ENCODE measurements around the gene TTLL11.
A peak's percentile ranks its signal among the peaks of the same experiment; 100 is the strongest.

The TTLL11 gene

DNA sequence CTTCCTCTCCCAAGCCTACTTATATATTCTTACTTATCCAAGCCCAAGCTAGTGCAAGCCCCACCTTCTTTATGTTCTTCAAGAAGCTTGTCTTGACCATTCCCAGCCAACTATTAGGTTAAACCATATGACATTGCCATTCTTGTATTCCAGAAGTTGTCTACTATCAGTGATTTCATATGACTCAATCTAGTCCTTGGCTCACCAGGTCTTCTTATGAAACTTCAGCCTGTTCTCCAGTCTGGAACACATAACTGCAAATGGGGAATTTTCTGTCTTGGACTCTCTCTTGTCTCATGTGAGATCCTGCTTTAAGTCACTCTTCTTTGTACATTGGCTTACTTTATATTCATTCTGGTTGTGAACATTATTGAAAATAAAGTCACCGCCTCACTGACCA, 130.7 kb downstream of the TTLL11 start:
- DNase-seq, result no peak

DNA sequence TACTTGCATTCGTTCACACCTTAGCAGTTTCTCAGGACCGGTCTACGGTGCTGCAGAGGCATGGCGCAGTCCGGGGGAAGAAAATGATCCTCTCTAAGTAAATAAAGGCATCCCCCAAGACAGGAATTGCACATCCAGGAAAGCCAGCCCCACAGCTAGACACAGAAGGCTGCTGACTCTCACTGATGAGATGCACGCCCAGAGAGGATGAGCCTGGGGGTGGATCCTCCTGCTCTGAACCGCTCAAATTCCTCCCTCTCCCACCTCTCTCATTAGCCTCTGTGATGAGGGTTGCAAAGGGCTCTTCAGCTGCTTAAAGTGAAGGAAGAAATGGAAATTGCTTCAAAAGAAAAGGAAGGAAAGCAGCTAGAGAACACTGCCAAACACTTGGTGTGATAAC, 132.4 kb downstream of the TTLL11 start:
- no peak for DNase-seq

GRCh38 chr9:121958530-121958929, 134.6 kb downstream of the TTLL11 start:
- DNase-seq, result peak; percentile 10

DNA sequence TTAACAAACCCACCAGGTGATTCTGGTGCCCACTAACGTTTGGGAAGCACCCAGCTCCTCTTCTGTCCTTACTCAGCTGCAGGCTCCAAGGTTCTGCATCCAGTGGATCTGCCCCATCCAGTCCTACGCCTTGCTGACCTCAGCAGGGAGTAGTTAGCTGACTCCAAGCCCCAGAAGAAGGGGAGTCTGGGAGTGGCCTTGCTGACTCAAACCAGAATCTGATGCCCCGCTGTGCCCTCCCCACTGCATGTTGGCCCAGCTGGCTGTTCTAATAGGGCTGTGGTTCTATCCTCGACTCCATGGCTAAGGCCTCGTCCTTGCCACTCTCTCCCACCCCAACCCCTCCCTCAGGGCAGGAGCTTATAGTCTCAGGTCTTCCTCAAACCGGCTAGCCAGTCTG, 136.3 kb downstream of the TTLL11 start:
- no peak for DNase-seq

DNA sequence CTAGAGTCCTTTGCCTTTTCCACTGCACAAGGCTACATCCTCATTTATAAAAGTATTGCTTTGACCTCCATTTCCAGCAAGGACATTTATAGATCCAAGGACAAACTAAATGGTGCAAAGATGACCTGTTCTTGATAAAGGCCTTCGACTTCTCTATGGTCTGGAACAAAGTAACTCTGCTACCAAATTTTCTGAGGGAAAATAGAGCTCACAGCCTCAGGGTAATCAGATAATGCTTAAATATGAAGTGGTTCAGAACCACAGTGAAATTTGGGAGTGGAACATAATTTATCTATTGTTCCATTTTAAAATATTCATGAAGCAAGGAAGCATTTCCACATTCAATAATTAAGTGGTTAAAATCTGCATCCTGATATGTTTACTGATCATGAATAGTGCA, 137.5 kb downstream of the TTLL11 start:
- no peak for DNase-seq

- peak; percentile 48 for DNase-seq
These were observed 138.5 kb downstream of the TTLL11 start for GRCh38 chr9:121954477-121955140.

DNA sequence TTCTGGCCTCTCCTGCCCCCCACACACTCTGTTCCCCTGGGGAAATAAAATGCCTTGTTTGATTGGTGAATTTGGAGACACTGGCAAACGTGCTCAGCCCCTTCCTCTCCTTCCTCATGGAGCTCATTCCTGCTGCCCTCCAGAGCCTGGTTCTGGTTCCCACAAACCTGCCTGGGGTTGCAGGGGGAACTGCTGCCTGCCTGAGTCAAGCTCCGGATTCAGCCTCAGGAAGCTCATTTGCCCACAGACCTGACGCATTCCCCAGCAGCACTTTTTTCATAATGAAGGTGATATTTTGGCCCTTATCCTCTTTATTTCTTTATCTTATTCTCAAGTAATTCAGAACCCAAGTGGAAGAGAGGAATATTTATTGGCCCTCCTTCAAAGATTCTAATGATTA, 140.5 kb downstream of the TTLL11 start:
- no peak for DNase-seq

DNA sequence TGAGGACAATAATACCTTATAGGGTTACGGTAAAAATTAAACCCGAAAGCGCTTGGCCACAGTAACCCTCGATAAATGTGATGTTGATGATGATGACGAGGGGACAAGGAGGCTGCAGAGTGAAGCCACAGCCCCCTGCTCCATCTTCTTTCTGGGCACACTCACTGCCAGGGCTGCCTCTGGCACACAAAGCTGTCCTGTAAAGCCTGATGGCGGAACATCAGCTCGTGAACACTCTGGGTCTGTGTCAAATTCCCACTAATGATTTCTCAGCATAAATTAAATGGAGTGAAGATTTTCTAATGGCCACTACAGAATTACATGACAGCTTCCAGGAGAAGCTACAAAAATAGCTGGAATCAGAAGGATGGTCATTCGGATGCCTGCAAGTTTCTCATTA, 142.2 kb downstream of the TTLL11 start:
- no peak for DNase-seq

GRCh38 chr9:121950441-121950840, 142.7 kb downstream of the TTLL11 start:
- DNase-seq, result no peak

GRCh38 chr9:121949766-121950165, 143.3 kb downstream of the TTLL11 start:
- no peak for DNase-seq

- no peak for DNase-seq
These were observed 143.7 kb downstream of the TTLL11 start for GRCh38 chr9:121949364-121949763.

DNA sequence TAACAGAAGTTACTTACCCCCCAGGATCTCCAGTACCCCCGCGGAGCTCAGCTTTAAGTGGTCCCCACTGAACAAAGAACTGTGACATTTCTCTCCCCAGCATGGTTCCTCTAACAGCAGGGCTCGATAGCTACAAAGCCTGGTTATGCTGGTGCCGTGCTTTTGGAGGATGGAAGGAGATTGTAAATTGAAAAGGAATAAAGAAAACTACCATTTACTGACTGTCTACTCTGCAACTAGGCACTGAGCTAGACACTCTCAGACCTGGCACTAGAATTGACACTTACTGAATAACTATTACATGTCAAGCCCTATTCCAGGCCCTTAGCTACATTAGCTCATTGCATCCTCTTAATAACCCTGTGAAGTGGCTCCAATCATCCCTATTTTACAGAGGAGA, 145.3 kb downstream of the TTLL11 start:
- no peak for DNase-seq

DNA sequence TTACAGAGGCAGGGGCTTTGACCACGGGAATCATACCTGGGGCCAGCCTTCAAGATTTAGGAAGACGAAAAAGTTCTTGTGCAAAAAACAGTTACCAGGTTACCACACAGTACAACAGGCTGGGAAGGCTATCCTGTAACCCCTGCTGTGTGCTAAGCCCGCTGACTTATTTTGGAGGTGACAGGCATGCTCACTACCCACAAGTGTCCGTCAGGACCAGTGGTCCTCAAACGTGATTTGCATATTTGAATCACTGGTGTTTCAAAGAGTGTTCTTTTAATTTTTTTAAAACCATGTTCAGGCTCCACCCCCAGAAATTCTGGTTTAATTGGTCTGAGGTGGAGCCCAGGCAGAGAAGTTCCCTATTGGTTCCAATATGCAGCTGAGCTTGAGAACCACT, 146.6 kb downstream of the TTLL11 start:
- DNase-seq, result no peak

- peak; percentile 20 for DNase-seq
These were observed 147.3 kb downstream of the TTLL11 start for GRCh38 chr9:121945849-121946248.

- DNase-seq, result no peak
These were observed 147.8 kb downstream of the TTLL11 start for GRCh38 chr9:121945281-121945680.

GRCh38 chr9:121944711-121945191, 148.4 kb downstream of the TTLL11 start:
- DNase-seq, result peak; percentile 69

GRCh38 chr9:121943463-121943862, 149.6 kb downstream of the TTLL11 start:
- DNase-seq, result no peak

DNA sequence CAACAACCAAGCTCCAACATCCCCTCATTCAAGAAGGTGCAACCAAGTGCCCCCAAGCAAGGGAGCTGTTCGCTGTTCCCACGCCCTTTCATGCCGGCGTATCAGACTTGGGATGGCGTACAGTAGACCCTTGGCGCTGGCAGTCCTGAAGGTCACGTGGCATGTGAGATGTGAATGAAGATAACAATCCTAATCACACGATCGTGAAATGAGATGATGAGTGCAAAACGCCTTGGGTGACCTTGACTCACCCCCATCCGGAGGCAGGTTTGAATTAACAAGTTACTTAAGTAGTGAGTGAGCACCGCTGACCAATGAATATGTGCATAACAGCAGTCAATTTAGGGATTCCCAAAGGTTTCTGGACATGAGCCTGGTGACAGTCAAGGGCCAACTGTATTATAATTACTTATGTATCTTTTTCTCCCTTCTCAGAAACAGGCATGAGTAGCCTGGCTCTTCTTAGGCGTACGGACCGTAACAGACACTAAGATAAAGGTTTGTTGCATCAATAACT, 150.2 kb downstream of the TTLL11 start:
- no peak for DNase-seq

DNA sequence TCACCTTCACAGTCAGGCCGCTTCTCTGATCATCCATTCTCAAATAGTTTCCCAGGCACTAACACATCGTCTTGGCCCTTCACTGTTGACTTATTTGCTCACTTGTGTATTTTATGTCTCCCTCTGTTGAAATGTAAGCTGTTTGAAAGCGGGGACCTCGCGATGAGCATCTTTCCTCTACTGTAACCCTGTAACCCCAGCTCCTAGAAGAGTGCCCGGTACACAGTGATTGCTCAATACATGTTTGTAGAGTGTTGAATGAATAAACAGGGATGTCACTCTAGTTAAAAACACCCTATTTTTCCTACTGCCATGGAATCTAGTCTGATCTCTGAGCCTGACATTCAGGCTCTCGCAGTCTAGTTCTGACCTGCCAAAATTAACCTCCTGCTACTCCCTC, 150.8 kb downstream of the TTLL11 start:
- no peak for DNase-seq

GRCh38 chr9:121939643-121940042, 153.5 kb downstream of the TTLL11 start:
- DNase-seq, result no peak

DNA sequence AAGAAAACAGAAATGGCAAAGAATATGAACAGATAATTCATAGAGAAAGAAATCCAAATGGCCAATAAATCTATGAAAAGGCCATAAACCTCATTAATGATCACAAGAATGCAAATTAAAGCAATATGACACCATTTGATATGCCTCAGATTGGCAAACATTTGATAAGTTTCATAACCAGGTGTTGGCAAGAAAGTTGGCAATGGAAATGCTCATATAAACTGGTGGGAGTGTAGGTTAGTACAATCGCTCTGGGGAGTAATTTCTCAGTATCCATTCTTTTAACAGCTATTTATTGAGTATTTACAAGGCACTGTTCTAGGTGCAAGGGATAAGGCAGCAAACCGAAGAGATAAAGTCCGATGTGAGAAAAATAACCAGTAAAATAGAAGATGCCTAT, 154.5 kb downstream of the TTLL11 start:
- no peak for DNase-seq

- no peak for DNase-seq
These were observed 155.9 kb downstream of the TTLL11 start for GRCh38 chr9:121937240-121937639.

DNA sequence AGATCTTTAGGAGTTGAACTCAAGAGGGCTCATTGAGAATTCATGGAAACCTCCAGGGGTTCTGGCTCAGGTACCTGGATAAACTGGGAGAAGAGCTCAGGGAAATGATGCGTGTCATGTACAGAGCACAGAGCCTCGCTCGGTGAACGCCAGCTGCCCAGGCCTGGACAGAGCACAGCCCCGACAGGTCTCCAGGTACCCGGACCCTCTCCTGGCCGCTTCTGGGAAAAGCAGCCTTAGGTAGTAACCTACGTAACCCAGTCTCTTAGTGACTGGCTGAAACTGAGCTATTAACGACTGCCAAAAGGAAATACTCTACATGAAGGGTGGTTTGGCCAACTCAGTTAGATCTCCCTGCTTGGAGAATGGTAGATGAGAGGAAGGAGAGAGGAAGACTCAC, 157.4 kb downstream of the TTLL11 start:
- no peak for DNase-seq

- DNase-seq, result no peak
These were observed 162.2 kb downstream of the TTLL11 start for GRCh38 chr9:121930956-121931355.

Measured in fibroblast of skin of abdomen (primary cell).